Stomach (tissue), 9 donors: ENCODE data around the gene ERMP1. TPM values are rescaled to one million over a fixed set of nuclear protein-coding genes. Genes with fewer than 3 reads are reported as not detected.

Source experiments
- DNase-seq, 2 donors: peaks; one replicate each; pipeline versions ENCODE4 v3.0.0 to v3.0.0-alpha.2; 2013 to 2019
- H3K27ac ChIP-seq, 5 donors: fragments of 200-600 bp in 4 of 5; sonication (generic) in 4 of 5; one replicate each; pipeline ENCODE4 v1.5.1; 2013 to 2019; ENCODE audit warnings: mild to moderate bottlenecking in 1 of 5, moderate library complexity in 1 of 5
- H3K27me3 ChIP-seq, 3 donors: fragments of 200-600 bp; sonication (generic); one replicate each; pipeline ENCODE4 v1.5.1; 2017 to 2019; ENCODE audit warnings: mixed run types in 1 of 3
- H3K36me3 ChIP-seq, 4 donors: fragments of 200-600 bp; sonication (generic); 1 replicate in 3 of 4; 2 replicates in 1 of 4; pipeline ENCODE4 v1.5.1; 2016 to 2019
- H3K4me1 ChIP-seq, 4 donors: fragments of 200-600 bp; sonication (generic); one replicate each; pipeline ENCODE4 v1.5.1; 2016 to 2019
- H3K4me3 ChIP-seq, 4 donors: fragments of 200-600 bp; sonication (generic) in 3 of 4; one replicate each; pipeline ENCODE4 v1.5.1; 2016 to 2019; ENCODE audit warnings: mild to moderate bottlenecking in 1 of 4
- H3K9me3 ChIP-seq, 4 donors: fragments of 200-600 bp; sonication (generic); one replicate each; pipeline ENCODE4 v1.5.1; 2016 to 2019
- CTCF ChIP-seq, 7 experiments: fragments of 450-650 bp in 4 of 7; fragments of 200-600 bp in 3 of 7; sonication (generic) in 3 of 7; IDR thresholded peaks; one replicate each; pipeline ENCODE4 v1.5.1; 2016 to 2019; ENCODE audit warnings: antibody characterized with exemption in 7 of 7, control low read depth in 2 of 7, mild to moderate bottlenecking in 1 of 7
- EP300 ChIP-seq: sonication (generic); formaldehyde crosslinking; IDR thresholded peaks from one replicate; pipeline ENCODE4 v1.6.1; 2017; ENCODE audit warnings: antibody characterized with exemption
- POLR2A ChIP-seq, 4 donors: fragments of 450-650 bp; IDR thresholded peaks; one replicate each; pipeline ENCODE4 v1.6.1; 2016; ENCODE audit warnings: antibody characterized with exemption in 4 of 4, control low read depth in 2 of 4, mild to moderate bottlenecking in 1 of 4, moderate library complexity in 1 of 4
- POLR2AphosphoS5 ChIP-seq, 3 donors: sonication (generic); formaldehyde crosslinking; IDR thresholded peaks; one replicate each; pipeline ENCODE4 v1.6.1; 2016; ENCODE audit warnings: antibody characterized with exemption in 3 of 3
- WGBS, 5 donors: extraction: QIAGEN DNeasy Blood & Tissue Kit in 3 of 5; methylation state at CpG; one replicate each; pipeline versions ENCODE4 v1.1.5 to v1.1.7; 2013 to 2018; 5-methylcytosine and 5-hydroxymethylcytosine counted together
- intact Hi-C: fragments of 100-400 bp; cut with DNase I; formaldehyde crosslinking; loops from one replicate; pipeline ENCODE4 v1.15.1; 2023; ENCODE audit warnings: low total_unique reads
- polyA plus RNA-seq, 3 donors: library from polyadenylated mRNA; stranded (reverse); fragments of 200-250 nt; gene quantifications; one replicate each; pipeline ENCODE4 v1.2.3, GENCODE V29; 2013
- total RNA-seq, 5 donors: library from RNA; depleted of rRNA; stranded (reverse); fragments of >200 nt; gene quantifications; one replicate each; pipeline versions ENCODE4 v1.1.0 to v1.2.3, GENCODE V29; 2014 to 2016
- donor health status: healthy with polysubstance abuse.
- donor health status: Bipolar disorder and iron deficiency.
- donor health status: healthy.

ERMP1 gene
- total and polyA plus RNA-seq, 8 donors = 2.0 to 32.1 (median 16.3) TPM

GRCh38 chr9:5762421-5762820 lies 70.5 kb downstream of the ERMP1 start:
- intact Hi-C loops = no loop called here
- H3K27ac ChIP-seq = no peak overlapping the region
- DNase-seq = no peak
- peaks cover 35 to 93% (median 88%) of the 10 kb centered on the region in 4 donors for H3K36me3 ChIP-seq
- H3K9me3 ChIP-seq = no peaks in the 10 kb centered on the region
- 93 to 99% (median 96%) methylated on average over 4 of the region's 4 CpGs for WGBS, 5 donors
- no peaks in the 10 kb centered on the region for H3K4me1 ChIP-seq
- no peaks in the 10 kb centered on the region for H3K27me3 ChIP-seq
- H3K4me3 ChIP-seq = no peak overlapping the region
- TF ChIP-seq POLR2A (IDR thresholded peaks at IDR 0.05) (no peak), CTCF (IDR thresholded peaks at IDR 0.05) (no peak), EP300 (no peak), POLR2AphosphoS5 (IDR thresholded peaks at IDR 0.05) (no peak)

- 52 to 80% (median 71%) methylated on average over 1 of the region's 1 CpG for WGBS, 5 donors
- intact Hi-C loops = no loop called here
- H3K27ac ChIP-seq = no peak overlapping the region
- no peaks in the 10 kb centered on the region for H3K27me3 ChIP-seq
- no peak overlapping the region for H3K4me3 ChIP-seq
- H3K36me3 ChIP-seq = peaks cover 27 to 87% (median 82%) of the 10 kb centered on the region in 4 donors
- DNase-seq = no peak
- no peaks in the 10 kb centered on the region for H3K9me3 ChIP-seq
- no peaks in the 10 kb centered on the region for H3K4me1 ChIP-seq
- TF ChIP-seq CTCF (IDR thresholded peaks at IDR 0.05) (no peak), EP300 (no peak)
These were observed 72.6 kb downstream of the ERMP1 start for GRCh38 chr9:5760338-5760737.

DNA sequence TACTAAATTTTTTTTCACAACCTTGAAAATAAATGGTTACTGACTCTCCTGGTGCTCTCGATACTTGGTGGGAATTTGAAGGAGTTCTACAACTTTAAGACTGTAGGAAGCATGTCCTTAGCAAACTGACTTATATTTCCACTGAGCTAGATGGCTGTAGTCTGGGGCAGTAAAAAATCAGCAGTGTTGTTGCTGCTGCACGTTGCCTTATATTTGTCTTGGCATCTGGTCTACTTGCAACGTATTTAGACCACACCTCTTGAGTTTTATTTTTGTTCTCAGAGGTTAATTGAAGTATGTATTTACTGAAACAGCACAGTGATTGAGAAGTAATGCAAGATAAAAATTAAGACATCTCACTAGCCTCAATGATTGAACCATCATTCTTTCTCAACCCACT lies 76.3 kb downstream of the ERMP1 start:
- WGBS, 5 donors = 59 to 70% (median 67%) methylated on average over 3 of the region's 3 CpGs
- intact Hi-C loops = no loop called here
- no peak for DNase-seq
- Histone ChIP-seq H3K4me3 (no peak overlapping the region), H3K27me3 (no peaks in the 10 kb centered on the region), H3K27ac (no peak overlapping the region), H3K36me3 (peaks cover 5 to 75% (median 67%) of the 10 kb centered on the region in 4 donors), H3K4me1 (no peaks in the 10 kb centered on the region), H3K9me3 (no peaks in the 10 kb centered on the region)
- TF ChIP-seq CTCF (IDR thresholded peaks at IDR 0.05) (no peak), POLR2AphosphoS5 (IDR thresholded peaks at IDR 0.05) (no peak), POLR2A (IDR thresholded peaks at IDR 0.05) (no peak), EP300 (no peak)

DNA sequence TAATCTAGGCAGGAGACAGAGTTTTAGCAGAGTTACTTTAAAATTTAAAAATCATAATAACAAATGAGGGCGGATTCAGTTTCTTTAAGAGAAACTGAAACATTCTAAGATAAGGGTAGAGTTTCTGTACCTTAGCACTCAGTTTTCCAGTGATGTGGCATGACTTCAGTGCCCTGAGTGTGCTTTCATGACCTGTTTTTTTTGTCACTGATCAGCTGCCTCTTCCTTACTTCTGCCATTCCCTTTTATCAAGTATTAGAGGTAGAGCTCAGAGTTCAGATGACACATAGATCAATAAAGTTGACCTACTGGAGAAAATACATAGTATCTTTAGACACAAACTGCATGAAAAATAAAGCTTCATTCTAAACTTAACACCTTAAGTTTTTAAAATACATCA lies 82.3 kb downstream of the ERMP1 start:
- Histone ChIP-seq H3K36me3 (peaks cover 5 to 81% (median 73%) of the 10 kb centered on the region in 4 donors), H3K9me3 (no peaks in the 10 kb centered on the region), H3K27me3 (no peaks in the 10 kb centered on the region), H3K4me1 (no peaks in the 10 kb centered on the region), H3K27ac (no peak overlapping the region), H3K4me3 (no peak overlapping the region)
- no peak for TF ChIP-seq EP300
- TF ChIP-seq POLR2A (IDR thresholded peaks at IDR 0.05) = no peak
- TF ChIP-seq POLR2AphosphoS5 (IDR thresholded peaks at IDR 0.05) = no peak
- TF ChIP-seq CTCF (IDR thresholded peaks at IDR 0.05) = no peak
- intact Hi-C loops = no loop called here
- no peak for DNase-seq
- 85 to 100% (median 96%) methylated on average over 1 of the region's 1 CpG for WGBS, 5 donors
